ENCODE data around the gene RAB11FIP4. TPM values are rescaled to one million over a fixed set of nuclear protein-coding genes. Genes with fewer than 3 reads are reported as not detected.

RAB11FIP4 gene
- total and polyA plus RNA-seq, 9 of the 15 experiments (the other 6 are each of a cell fraction or from before 2014, with no cell fraction given), result 0.62 to 16.6 (median 8.9) TPM

- Histone ChIP-seq H3K4me2 (ENCODE audit: insufficient read depth, low read length) (no peak overlapping the region), H4K20me1 (replicated peaks; ENCODE audit: control insufficient read depth, insufficient read depth, low read length) (no peaks in the 10 kb centered on the region), H3K9ac (ENCODE audit: insufficient read depth in 1 of 2, low read depth in 2 of 2, low read length in 2 of 2) (no peak overlapping the region), H2AFZ (ENCODE audit: low read depth, low read length) (no peak overlapping the region), H3K27me3 (ENCODE audit: control insufficient read depth in 2 of 2, insufficient read depth in 2 of 2, low read length in 2 of 2) (0 out of 5 replicates have a peak, but pooled peaks cover 0 to 6% of the 10 kb centered on the region in 2 experiments), H3K36me3 (ENCODE audit: control insufficient read depth, insufficient read depth, low read length) (no peaks in the 10 kb centered on the region), H3K9me1 (ENCODE audit: control insufficient read depth, insufficient read depth, low read length) (no peaks in the 10 kb centered on the region), H3K4me3 (no peak overlapping the region), H3K9me3 (replicated peaks; ENCODE audit: control insufficient read depth, insufficient read depth, low read depth, low read length) (no peaks in the 10 kb centered on the region), H3K79me2 (ENCODE audit: control insufficient read depth, insufficient read depth, low read length) (no peaks in the 10 kb centered on the region), H3K27ac (ENCODE audit: extremely low read depth, low read depth, low read length) (no peak overlapping the region), H3K4me1 (replicated peaks in 1 of 2; ENCODE audit: control insufficient read depth in 2 of 2, insufficient read depth in 2 of 2, low read length in 2 of 2) (peaks cover 19 to 26% of the 10 kb centered on the region in 2 experiments)
- POLR2A ChIA-PET, result no interaction called here
- 39% methylated on average over 4 of the region's 4 CpGs for WGBS (ENCODE audit: insufficient coverage, low coverage, missing lambda C conversion rate)
- in situ Hi-C loops (cut with MboI) (no loop called here), intact Hi-C loops (cut with micrococcal nuclease) (no loop called here)
- DNase-seq (ENCODE audit: extremely low read depth in 1 of 4, low spot score in 3 of 4) (no peak), FAIRE-seq (no peak), ATAC-seq (no peak)
- TF ChIP-seq ERF (CRISPR knock-in tag; IDR thresholded peaks at IDR 0.05), result no peak
- no peak for TF ChIP-seq PRDM10 (IDR thresholded peaks at IDR 0.05; ENCODE audit: partially characterized antibody)
- no peak for TF ChIP-seq XRCC4 (IDR thresholded peaks at IDR 0.05; ENCODE audit: extremely low read depth, insufficient read depth, insufficient read length)
- no peak for TF ChIP-seq ZNF766 (CRISPR knock-in tag; conservative IDR thresholded peaks at IDR 0.05)
- TF ChIP-seq MYC (IDR thresholded peaks at IDR 0.05; ENCODE audit: low read depth, low read length), result no peak
- no peak for TF ChIP-seq MYC (CRISPR knock-in tag; IDR thresholded peaks at IDR 0.05; ENCODE audit: borderline replicate concordance, low read depth)
- no peak for TF ChIP-seq TCF3 (CRISPR knock-in tag; IDR thresholded peaks at IDR 0.05)
- no peak for TF ChIP-seq TFAP4 (CRISPR knock-in tag; IDR thresholded peaks at IDR 0.05; ENCODE audit: borderline replicate concordance)
- no peak for TF ChIP-seq ADNP (tag; IDR thresholded peaks at IDR 0.05)
- BruUV-seq (replicated peaks), result no TSS peak
- CTCF ChIA-PET (ENCODE audit: low intra/inter-chr PET ratio), result no interaction called here
These were observed 60.6 kb downstream of the RAB11FIP4 start for GRCh38 chr17:31452101-31452500.

Measured in K562 (cell line).